ENCODE results near the gene ZSWIM7.
"Not testable (repeated sequence)": the region's sequence is repeated elsewhere in the genome, so short reads cannot be mapped to it uniquely, and the experiment has no call there.

ZSWIM7 gene

DNA sequence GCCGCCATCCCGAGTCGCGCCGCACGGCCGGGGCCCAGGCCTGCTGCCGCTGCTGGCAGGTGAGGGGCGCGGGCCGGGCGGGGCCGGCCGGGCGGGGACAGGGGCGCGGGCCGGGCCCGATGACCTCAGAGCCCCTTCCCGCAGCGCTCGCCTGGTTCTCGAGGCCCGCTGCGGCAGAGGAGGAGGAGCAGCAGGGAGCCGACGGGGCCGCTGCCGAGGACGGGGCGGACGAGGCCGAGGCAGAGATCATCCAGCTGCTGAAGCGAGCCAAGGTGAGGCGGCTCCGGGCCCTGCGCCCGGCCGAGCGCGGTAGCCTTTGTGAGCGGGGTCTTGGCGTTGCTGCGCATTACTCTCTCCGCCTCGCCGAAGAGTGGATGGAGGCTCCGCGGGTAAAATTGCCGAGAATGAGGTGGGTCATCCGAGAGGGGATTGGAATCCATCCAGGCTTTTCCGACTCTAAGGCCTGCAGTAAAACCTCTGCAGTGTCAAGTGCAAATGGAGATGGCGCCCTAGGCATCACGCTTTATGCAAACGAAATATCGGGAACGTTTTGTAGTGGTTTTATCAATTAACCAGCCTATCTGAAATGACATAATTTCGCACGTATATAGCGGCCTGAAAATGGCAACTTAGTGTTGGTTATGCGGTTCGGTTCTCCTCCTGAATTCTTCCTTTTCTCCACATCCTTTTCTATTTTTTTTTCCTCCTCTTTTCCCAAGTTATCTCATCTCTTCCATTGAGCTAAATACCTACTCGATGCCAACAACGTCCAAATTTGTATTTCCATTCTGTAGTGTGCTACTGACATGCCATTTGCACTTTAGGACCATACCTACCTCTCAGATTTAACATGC is 697 bp upstream of the ZSWIM7 start:
- Histone ChIP-seq H3K9me3 (ENCODE audit: control insufficient read depth, insufficient read depth, low read length) (no peaks in the 10 kb centered on the region), H3K27me3 (ENCODE audit: control insufficient read depth, insufficient read depth, low read length) (no peaks in the 10 kb centered on the region), H3K36me3 (ENCODE audit: control insufficient read depth, insufficient read depth, low read length) (peaks cover 14% of the 10 kb centered on the region), H3K27ac (ENCODE audit: low read length) (no peak overlapping the region), H3K4me3 (ENCODE audit: low read length) (peak overlapping the region; percentile 84), H3K4me1 (ENCODE audit: control insufficient read depth, insufficient read depth, low read length) (no peaks in the 10 kb centered on the region)
- no peak for DNase-seq (ENCODE audit: low read depth, low spot score)
- WGBS (ENCODE audit: insufficient coverage, insufficient read length): no CpG with 5 or more reads among the region's 64 CpGs

DNA sequence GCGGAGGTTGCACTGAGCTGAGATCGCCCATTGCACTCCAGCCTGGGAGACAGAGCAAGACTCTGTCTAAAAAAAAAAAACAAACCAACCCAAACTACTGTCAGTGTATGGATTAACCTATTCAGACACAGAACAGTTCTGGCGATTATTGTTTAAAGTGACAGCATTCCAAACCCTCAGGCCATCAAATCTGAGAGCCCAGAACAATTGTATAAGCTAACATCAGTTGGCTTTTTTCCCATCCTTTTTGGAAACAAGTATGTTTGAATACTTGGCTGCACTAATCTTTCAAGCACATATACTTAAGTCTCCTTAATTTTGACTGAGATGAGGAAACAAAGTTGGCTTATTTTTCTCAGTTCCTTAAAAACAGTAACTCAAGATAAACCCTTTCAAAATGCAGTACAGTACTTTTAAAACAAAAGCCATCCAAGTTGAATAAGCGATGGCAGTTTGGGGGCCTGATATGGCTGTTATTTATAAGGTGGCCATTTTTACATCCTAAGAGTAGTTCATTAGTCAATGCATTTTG is 1.4 kb downstream of the ZSWIM7 start:
- DNase-seq (ENCODE audit: low read depth, low spot score): no peak
- H3K4me1 ChIP-seq (ENCODE audit: control insufficient read depth, insufficient read depth, low read length): no peaks in the 10 kb centered on the region
- no CpG with 5 or more reads among the region's 4 CpGs for WGBS (ENCODE audit: insufficient coverage, insufficient read length)
- no peak overlapping the region for H3K27ac ChIP-seq (ENCODE audit: low read length)
- H3K27me3 ChIP-seq (ENCODE audit: control insufficient read depth, insufficient read depth, low read length): no peaks in the 10 kb centered on the region
- peaks cover 3% of the 10 kb centered on the region; the same call in 1 of the 2 replicates for H3K36me3 ChIP-seq (ENCODE audit: control insufficient read depth, insufficient read depth, low read length)
- no peaks in the 10 kb centered on the region for H3K9me3 ChIP-seq (ENCODE audit: control insufficient read depth, insufficient read depth, low read length)
- no peak overlapping the region for H3K4me3 ChIP-seq (ENCODE audit: low read length)

DNA sequence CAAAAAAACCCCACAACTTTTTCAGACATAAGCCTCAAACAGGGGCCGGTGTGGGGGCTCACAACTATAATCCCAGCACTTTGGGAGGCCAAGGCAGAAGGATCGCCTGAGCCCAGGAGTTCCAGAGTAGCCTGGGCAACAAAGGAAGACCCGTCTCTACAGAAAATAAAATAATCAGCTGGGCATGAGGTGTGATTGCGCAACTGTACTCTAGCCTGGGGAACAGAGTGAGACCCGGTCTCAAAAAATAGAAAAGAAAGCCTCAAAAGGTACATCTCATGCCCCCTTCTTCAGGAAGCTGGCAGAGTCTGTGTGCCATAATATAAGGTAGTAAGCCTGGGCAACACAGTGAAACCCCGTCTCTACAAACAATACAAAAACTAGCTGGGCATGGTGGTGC is 3.2 kb downstream of the ZSWIM7 start:
- no peak for DNase-seq (ENCODE audit: low read depth, low spot score)
- Histone ChIP-seq H3K27me3 (ENCODE audit: control insufficient read depth, insufficient read depth, low read length) (no peaks in the 10 kb centered on the region), H3K9me3 (ENCODE audit: control insufficient read depth, insufficient read depth, low read length) (no peaks in the 10 kb centered on the region), H3K36me3 (ENCODE audit: control insufficient read depth, insufficient read depth, low read length) (no peaks in the 10 kb centered on the region), H3K4me1 (ENCODE audit: control insufficient read depth, insufficient read depth, low read length) (no peaks in the 10 kb centered on the region), H3K4me3 (ENCODE audit: low read length) (no peak overlapping the region), H3K27ac (ENCODE audit: low read length) (no peak overlapping the region)
- WGBS (ENCODE audit: insufficient coverage, insufficient read length): no CpG with 5 or more reads among the region's 6 CpGs

DNA sequence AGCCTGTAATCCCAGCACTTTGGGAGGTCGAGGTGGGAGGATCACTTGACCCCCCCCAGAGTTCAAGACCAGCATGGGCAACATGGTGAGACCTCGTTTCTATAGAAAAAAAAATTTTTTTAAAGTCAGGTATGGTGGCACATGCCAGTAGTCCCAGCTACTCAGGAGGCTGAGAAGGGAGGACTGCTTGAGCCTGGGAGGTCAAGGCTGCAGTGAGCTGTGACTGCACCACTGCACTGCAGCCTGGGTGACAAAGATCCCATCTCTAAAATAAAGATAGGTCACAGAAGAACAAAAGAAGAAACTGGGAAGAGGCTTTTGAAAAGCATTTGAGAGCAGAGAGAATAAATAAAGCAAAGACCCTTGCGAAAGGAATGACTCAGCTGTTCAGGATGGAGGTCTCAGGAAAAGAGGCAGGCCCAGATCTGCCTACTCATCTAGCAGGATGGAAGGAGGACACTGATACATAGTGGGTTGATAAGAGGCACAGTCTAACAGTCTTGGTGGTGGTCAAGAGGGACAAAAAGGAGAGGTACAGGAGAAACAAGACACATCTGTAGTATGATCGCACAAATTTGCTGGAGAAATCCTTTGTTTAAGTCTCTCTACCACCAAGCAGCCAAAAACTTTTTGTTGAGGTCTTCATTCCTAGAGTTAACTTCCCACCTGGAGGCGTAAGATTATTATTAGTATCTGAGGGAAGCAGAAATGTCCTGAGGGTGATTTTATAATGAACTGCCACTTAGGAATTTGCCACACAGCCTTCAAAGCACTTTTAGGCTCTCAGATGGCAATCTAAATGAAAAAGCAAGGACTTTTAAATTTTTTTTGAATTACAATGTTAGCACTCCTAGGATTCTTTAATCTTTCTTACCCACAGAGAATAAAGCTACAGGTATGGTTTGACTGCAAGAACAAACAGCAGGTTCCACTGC is 17.6 kb downstream of the ZSWIM7 start:
- Histone ChIP-seq H3K36me3 (ENCODE audit: control insufficient read depth, insufficient read depth, low read length) (peaks cover 13% of the 10 kb centered on the region; the same call in 1 of the 2 replicates), H3K9me3 (ENCODE audit: control insufficient read depth, insufficient read depth, low read length) (no peaks in the 10 kb centered on the region), H3K4me1 (ENCODE audit: control insufficient read depth, insufficient read depth, low read length) (no peaks in the 10 kb centered on the region), H3K4me3 (ENCODE audit: low read length) (no peak overlapping the region), H3K27me3 (ENCODE audit: control insufficient read depth, insufficient read depth, low read length) (peaks cover 2% of the 10 kb centered on the region; the same call in 1 of the 2 replicates), H3K27ac (ENCODE audit: low read length) (no peak overlapping the region)
- DNase-seq (ENCODE audit: low read depth, low spot score): no peak
- no CpG with 5 or more reads among the region's 5 CpGs for WGBS (ENCODE audit: insufficient coverage, insufficient read length)

DNA sequence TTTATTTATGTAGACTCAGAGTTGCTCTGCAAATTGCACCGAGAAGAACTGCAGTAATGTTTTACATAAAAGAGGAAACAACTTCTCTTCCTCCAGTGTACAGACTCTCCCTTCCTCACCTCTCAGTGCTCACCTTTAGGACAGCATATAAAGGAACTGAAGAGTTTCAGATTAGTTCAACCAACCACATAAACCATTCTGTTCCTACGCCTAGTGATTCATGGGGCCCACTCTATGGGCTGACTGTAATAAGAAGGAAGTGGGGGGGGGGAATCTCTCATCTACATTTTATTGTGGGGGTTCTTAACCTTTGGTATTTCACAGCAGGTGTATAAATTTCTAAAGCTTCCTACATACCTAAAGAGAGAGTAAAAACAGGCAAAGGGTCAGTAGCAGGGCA is 18.3 kb downstream of the ZSWIM7 start:
- Histone ChIP-seq H3K9me3 (ENCODE audit: control insufficient read depth, insufficient read depth, low read length) (no peaks in the 10 kb centered on the region), H3K4me1 (ENCODE audit: control insufficient read depth, insufficient read depth, low read length) (no peaks in the 10 kb centered on the region), H3K27me3 (ENCODE audit: control insufficient read depth, insufficient read depth, low read length) (peaks cover 2% of the 10 kb centered on the region; the same call in 1 of the 2 replicates), H3K4me3 (ENCODE audit: low read length) (no peak overlapping the region), H3K36me3 (ENCODE audit: control insufficient read depth, insufficient read depth, low read length) (peaks cover 15% of the 10 kb centered on the region; the same call in 1 of the 2 replicates), H3K27ac (ENCODE audit: low read length) (no peak overlapping the region)
- no peak for DNase-seq (ENCODE audit: low read depth, low spot score)
- no CpG with 5 or more reads among the region's 2 CpGs for WGBS (ENCODE audit: insufficient coverage, insufficient read length)

DNA sequence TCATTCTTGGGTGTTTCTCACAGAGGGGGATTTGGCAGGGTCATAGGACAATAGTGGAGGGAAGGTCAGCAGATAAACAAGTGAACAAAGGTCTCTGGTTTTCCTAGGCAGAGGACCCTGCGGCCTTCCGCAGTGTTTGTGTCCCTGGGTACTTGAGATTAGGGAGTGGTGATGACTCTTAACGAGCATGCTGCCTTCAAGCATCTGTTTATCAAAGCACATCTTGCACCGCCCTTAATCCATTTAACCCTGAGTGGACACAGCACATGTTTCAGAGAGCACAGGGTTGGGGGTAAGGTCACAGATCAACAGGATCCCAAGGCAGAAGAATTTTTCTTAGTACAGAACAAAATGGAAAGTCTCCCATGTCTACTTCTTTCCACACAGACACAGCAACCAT is 20.5 kb downstream of the ZSWIM7 start:
- H3K27me3 ChIP-seq (ENCODE audit: control insufficient read depth, insufficient read depth, low read length); H3K27ac ChIP-seq (ENCODE audit: low read length); H3K4me3 ChIP-seq (ENCODE audit: low read length); DNase-seq (ENCODE audit: low read depth, low spot score); H3K9me3 ChIP-seq (ENCODE audit: control insufficient read depth, insufficient read depth, low read length); H3K4me1 ChIP-seq (ENCODE audit: control insufficient read depth, insufficient read depth, low read length): not testable (repeated sequence)
- WGBS (ENCODE audit: insufficient coverage, insufficient read length): no CpG with 5 or more reads among the region's 4 CpGs
- peaks cover 15% of the 10 kb centered on the region; the same call in 1 of the 2 replicates for H3K36me3 ChIP-seq (ENCODE audit: control insufficient read depth, insufficient read depth, low read length)

DNA sequence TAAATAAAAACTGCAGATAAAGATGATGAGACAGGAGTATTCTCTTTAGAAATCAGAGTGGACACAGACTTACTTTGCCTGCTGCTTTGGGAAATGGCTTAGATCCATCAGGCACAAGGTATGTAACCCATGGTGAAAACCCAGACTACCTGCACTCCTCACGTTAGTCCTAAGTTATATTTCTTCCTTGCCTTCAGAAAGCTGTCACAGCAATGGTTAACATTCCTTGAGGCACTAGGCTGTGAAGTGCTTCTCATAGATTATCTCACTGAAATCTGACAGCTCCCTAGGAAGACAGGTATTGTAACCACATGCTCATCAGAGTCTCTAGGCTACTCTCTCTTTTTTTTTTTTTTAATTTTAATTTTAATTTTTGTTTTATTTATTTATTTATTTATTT is 20.9 kb downstream of the ZSWIM7 start:
- no peaks in the 10 kb centered on the region for H3K4me1 ChIP-seq (ENCODE audit: control insufficient read depth, insufficient read depth, low read length)
- H3K27me3 ChIP-seq (ENCODE audit: control insufficient read depth, insufficient read depth, low read length): peaks cover 2% of the 10 kb centered on the region; the same call in 1 of the 2 replicates
- H3K9me3 ChIP-seq (ENCODE audit: control insufficient read depth, insufficient read depth, low read length): no peaks in the 10 kb centered on the region
- H3K36me3 ChIP-seq (ENCODE audit: control insufficient read depth, insufficient read depth, low read length): peaks cover 15% of the 10 kb centered on the region; the same call in 1 of the 2 replicates
- H3K4me3 ChIP-seq (ENCODE audit: low read length): no peak overlapping the region
- no peak overlapping the region for H3K27ac ChIP-seq (ENCODE audit: low read length)
- no peak for DNase-seq (ENCODE audit: low read depth, low spot score)
- no CpG with 5 or more reads among the region's 1 CpG for WGBS (ENCODE audit: insufficient coverage, insufficient read length)

DNA sequence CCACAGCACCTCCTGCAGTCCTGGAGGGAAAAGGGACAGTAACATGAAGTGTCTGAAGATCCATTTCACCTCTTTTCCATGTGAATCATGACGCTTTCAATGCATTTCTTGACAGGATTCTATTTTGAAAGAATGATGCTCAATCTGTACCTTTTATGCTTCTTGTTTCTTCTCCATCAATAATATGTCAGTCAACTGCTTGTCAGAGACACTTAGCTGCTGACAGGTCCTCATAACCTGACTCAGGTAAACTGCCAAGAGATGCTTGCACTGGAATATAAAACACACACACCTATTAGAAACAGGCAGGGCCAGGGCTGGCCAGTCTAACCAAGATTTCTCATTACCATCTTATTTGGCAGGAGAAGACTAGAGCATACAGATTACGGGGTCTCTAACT is 21.6 kb downstream of the ZSWIM7 start:
- DNase-seq (ENCODE audit: low read depth, low spot score): no peak
- Histone ChIP-seq H3K27ac (ENCODE audit: low read length) (no peak overlapping the region), H3K9me3 (ENCODE audit: control insufficient read depth, insufficient read depth, low read length) (no peaks in the 10 kb centered on the region), H3K4me1 (ENCODE audit: control insufficient read depth, insufficient read depth, low read length) (no peaks in the 10 kb centered on the region), H3K4me3 (ENCODE audit: low read length) (no peak overlapping the region), H3K36me3 (ENCODE audit: control insufficient read depth, insufficient read depth, low read length) (peaks cover 15% of the 10 kb centered on the region; the same call in 1 of the 2 replicates), H3K27me3 (ENCODE audit: control insufficient read depth, insufficient read depth, low read length) (peaks cover 2% of the 10 kb centered on the region; the same call in 1 of the 2 replicates)
- WGBS (ENCODE audit: insufficient coverage, insufficient read length): no CpG with 5 or more reads among the region's 2 CpGs

DNA sequence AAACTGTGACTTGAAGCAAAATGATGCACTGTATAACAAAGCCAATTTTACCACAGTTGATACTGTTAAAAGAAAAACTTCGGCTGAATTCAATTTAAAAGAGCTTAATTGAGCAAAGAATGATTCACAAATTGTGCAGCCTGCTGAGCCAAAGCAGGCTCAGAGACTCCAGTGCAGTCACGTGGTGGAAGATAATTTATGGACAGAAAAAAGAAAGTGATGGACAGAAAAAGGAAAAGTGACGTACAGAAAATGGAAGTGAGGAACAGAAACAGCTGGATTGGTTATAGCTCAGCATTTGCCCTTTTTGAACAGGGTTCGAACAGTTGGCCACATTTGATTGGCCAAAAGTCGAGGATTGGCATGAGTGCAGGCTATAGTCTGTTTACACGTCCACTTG is 25.7 kb downstream of the ZSWIM7 start:
- DNase-seq (ENCODE audit: low read depth, low spot score): no peak

DNA sequence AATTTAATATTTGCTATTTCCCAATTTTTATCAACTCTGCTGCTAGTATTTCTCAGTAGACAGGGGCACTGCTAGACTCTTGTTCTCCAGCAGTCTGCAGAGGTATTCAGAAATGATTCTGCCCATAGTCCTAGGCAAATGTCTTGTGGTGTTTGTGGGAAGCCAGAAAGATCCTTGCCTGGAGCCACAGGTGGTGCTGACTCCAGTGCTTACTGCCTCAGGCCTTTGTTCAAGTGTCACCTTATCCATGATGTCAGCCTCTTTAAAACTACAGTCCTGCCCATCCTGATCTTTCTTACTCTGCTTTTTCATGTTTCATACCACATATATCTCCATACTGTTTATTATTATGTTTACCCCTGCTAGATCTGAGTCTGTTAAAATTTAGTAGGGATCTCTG is 26.5 kb downstream of the ZSWIM7 start:
- H3K36me3 ChIP-seq (ENCODE audit: control insufficient read depth, insufficient read depth, low read length): peaks cover 9% of the 10 kb centered on the region; the same call in 1 of the 2 replicates
- no peaks in the 10 kb centered on the region for H3K9me3 ChIP-seq (ENCODE audit: control insufficient read depth, insufficient read depth, low read length)
- peaks cover 6% of the 10 kb centered on the region for H3K4me1 ChIP-seq (ENCODE audit: control insufficient read depth, insufficient read depth, low read length)
- H3K27ac ChIP-seq (ENCODE audit: low read length): no peak overlapping the region
- no peak overlapping the region for H3K4me3 ChIP-seq (ENCODE audit: low read length)
- H3K27me3 ChIP-seq (ENCODE audit: control insufficient read depth, insufficient read depth, low read length): no peaks in the 10 kb centered on the region
- DNase-seq (ENCODE audit: low read depth, low spot score): no peak

More for the DNA sequence above, 25.7 kb downstream of the ZSWIM7 start:
- H3K4me1 ChIP-seq (ENCODE audit: control insufficient read depth, insufficient read depth, low read length): peaks cover 6% of the 10 kb centered on the region; the same call in 1 of the 2 replicates
- H3K27ac ChIP-seq (ENCODE audit: low read length): no peak overlapping the region
- no peak overlapping the region for H3K4me3 ChIP-seq (ENCODE audit: low read length)
- H3K36me3 ChIP-seq (ENCODE audit: control insufficient read depth, insufficient read depth, low read length): peaks cover 9% of the 10 kb centered on the region; the same call in 1 of the 2 replicates
- WGBS (ENCODE audit: insufficient coverage, insufficient read length): no CpG with 5 or more reads among the region's 6 CpGs
- H3K27me3 ChIP-seq (ENCODE audit: control insufficient read depth, insufficient read depth, low read length): no peaks in the 10 kb centered on the region
- H3K9me3 ChIP-seq (ENCODE audit: control insufficient read depth, insufficient read depth, low read length): no peaks in the 10 kb centered on the region

All from iPS DF 6.9 (cell line).